ENCODE data around the gene ACP6.
"Not testable (repeated sequence)": the region's sequence is repeated elsewhere in the genome, so short reads cannot be mapped to it uniquely, and the experiment has no call there.

ACP6 gene

GRCh38 chr1:147620543-147620942 is 49.8 kb downstream of the ACP6 start:
- DNase-seq (ENCODE audit: low read depth) = no peak

DNA sequence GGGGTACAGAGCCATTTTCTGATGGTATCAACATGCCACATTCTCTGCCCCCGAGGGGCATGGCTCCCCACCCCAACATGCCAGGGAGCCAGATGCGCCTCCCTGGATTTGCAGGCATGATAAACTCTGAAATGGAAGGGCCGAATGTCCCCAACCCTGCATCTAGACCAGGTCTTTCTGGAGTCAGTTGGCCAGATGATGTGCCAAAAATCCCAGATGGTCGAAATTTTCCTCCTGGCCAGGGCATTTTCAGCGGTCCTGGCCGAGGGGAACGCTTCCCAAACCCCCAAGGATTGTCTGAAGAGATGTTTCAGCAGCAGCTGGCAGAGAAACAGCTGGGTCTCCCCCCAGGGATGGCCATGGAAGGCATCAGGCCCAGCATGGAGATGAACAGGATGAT is 50.6 kb downstream of the ACP6 start:
- no peak for DNase-seq (ENCODE audit: low read depth)

- no peak for DNase-seq (ENCODE audit: low read depth)
Measured at GRCh38 chr1:147618771-147619170, 51.6 kb downstream of the ACP6 start.

GRCh38 chr1:147618077-147618569 is 52.2 kb downstream of the ACP6 start:
- no peak for DNase-seq (ENCODE audit: low read depth)

DNA sequence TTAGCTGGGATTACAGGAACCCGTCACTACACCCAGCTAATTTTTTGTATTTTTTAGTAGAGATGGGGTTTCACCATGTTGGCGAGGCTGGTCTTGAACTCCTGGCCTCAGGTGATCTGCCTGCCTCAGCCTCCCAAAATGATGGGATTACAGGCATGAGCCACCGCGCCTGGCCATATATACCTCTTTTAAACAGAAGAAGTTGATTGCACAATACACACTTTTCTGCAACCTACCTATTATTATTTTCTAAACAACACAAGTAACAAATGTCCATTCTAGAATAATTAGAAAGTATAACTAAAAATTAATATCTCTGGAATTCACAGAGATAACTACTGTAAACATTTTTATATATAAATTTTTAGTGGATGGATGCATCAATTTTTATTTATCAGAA is 55.4 kb downstream of the ACP6 start:
- not testable (repeated sequence) for DNase-seq (ENCODE audit: low read depth)

GRCh38 chr1:147613506-147613905 is 56.8 kb downstream of the ACP6 start:
- no peak for DNase-seq (ENCODE audit: low read depth)

DNA sequence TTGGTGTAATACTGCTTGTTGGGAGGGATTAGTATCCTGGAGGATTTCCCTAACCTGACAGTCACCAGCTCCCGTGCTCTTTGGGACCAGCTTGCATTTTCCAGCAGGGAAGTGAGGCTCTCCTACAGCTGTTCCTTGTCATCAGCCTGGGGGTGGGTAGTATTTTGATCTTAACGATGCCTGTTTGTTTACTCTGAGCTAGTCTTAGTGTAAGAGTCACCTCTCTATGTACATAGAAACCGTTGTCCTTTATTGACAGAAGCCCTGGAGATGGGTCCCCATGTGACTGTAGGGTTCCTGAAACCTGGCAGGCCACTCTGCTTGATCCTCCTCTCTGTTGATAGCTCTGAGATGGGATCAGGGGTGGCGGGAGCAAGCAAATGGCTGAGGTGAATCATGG is 58.0 kb downstream of the ACP6 start:
- no peak for DNase-seq (ENCODE audit: low read depth)

DNA sequence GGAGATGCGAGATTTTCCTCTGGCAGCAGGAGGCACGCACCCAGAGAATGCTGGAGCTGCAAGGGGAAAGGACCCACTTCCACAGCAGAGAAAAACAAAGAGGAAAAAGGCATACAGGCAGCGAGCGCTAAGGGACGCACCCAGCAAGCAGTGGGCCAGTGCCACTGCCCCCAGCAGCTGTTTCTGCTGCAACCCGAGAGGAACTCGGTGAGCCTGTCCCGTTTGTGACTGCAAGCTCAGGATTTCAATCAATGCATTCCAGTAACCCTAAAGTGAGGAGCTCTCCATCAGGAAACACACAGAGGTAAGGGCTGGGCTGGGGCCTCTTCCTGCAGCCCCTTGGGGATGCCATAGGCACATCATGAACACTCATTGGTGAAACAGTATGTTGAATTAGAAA is 58.7 kb downstream of the ACP6 start:
- DNase-seq (ENCODE audit: low read depth) = no peak

DNA sequence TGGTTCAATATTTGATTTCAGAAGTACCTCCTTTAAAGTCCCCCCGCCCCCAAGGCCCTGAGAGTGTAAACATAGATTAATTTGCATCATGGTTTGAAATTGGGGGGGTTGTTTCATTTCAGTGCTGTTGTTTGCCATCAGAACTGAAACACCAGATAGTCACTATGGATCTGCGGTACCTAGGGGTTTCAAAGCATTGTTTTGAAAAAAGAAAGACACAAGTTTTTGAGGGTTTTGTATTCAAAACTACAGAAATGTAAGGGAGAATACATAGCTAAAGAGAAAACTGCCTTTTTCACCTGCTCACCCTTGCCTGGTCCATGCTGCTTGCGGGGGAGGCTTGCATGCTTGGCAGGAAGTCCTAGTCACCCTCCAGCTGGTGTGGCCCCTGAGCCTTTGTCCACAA is 59.3 kb downstream of the ACP6 start:
- no peak for DNase-seq (ENCODE audit: low read depth)

- DNase-seq (ENCODE audit: low read depth) = no peak
Measured at GRCh38 chr1:147609358-147609757, 61.0 kb downstream of the ACP6 start.

DNA sequence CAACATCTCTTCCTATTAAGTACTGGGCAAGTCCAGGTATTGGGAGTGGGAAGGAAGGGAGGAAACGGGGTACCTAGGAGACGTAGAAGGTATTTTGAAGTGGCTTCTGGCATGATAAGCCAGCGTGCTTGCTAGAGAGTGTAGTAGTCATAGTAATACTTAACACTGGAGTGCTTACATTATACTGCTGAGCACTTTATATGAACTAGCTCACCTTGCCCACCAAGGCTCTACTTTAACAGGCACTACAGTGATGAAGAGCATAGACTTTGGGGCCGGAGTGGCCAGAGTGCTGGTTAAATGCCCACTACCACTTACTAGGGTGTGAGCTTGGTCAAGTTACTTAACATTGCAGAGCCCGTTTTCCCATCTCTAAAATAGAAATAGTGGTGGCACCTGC is 61.7 kb downstream of the ACP6 start:
- no peak for DNase-seq (ENCODE audit: low read depth)

DNA sequence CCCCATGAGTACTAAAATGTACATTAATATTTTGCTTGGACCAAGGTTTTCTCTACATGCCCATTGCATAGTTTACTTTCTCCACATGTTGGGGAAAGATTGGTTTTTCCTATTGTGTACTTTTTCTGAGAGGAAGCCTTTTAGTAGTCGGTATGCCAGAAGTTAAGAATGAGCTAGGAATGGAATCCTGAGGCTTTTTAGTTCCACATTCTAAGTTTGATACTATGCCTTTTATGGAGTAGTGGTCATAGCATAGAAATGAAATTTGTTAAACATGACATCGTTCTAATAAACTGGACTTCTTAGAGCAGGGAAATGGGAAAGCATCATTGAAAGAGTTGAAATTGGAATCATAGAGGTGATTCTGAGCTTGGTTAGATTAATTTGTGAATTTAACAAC is 64.7 kb downstream of the ACP6 start:
- DNase-seq (ENCODE audit: low read depth) = no peak

DNA sequence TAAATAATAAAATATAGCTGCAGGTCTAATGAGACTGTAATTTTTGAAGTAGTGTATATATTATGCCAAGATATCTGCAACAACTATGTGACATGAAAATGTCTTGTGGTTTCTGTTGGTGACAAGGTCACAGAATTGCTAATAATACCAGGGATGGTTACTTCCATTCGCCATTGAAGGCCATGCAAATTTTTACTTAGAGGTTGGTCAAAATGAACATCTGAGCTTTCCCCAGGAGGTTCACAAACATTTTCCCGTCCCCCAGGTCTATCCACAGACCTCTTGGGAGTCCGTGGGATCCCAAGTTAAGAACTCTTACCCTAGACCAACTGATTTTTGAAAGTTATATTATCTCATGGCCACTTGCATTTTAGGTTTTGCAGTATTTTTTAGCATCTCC is 66.3 kb downstream of the ACP6 start:
- no peak for DNase-seq (ENCODE audit: low read depth)

- no peak for DNase-seq (ENCODE audit: low read depth)
Measured at GRCh38 chr1:147600119-147601111, 69.9 kb downstream of the ACP6 start.

GRCh38 chr1:147599362-147600118 is 70.8 kb downstream of the ACP6 start:
- peak; percentile 50 for DNase-seq (ENCODE audit: low read depth)

GRCh38 chr1:147598621-147599361 is 71.5 kb downstream of the ACP6 start:
- DNase-seq (ENCODE audit: low read depth) = no peak

DNA sequence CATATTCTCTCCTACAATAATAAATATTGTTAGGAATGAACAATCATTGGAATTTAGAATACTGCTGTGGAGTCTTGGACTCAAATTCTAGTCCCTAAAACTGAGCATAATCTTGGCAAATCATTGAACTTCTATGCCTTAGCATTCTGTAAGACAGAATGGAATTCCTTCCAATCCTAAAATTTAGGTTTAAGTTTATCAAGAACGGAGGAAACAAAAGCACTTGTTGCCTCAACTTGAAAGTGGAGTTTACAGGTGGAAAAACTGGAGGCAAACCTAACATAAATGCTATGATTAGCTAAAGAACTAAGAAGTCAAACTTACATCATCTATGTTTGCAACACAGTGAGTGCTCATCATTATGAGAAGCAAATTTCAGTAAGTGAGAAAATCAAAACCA is 73.3 kb downstream of the ACP6 start:
- no peak for DNase-seq (ENCODE audit: low read depth)
